SU-DHL-6 (cell line): ENCODE results near the gene ITPR1.

Experiments
- CTCF ChIP-seq: fragments of 200-600 bp; sonication (generic); IDR thresholded peaks from one replicate; pipeline ENCODE4 v1.5.1; 2017; ENCODE audit warnings: antibody characterized with exemption, mild to moderate bottlenecking, low read length, moderate library complexity; ENCODE audit not compliant: insufficient read depth, poor library complexity, severe bottlenecking
- EZH2phosphoT487 ChIP-seq: fragments of 200-600 bp; sonication (generic), shearing (Covaris generic); conservative IDR thresholded peaks from 2 replicates; pipeline ENCODE4 v1.6.1; 2018; ENCODE audit warnings: mild to moderate bottlenecking, antibody characterized with exemption, low read length, moderate library complexity, mixed read lengths

- TF ChIP-seq EZH2phosphoT487 (no peak), CTCF (no peak)
These were observed 248.5 kb downstream of the ITPR1 start for GRCh38 chr3:4741404-4742307.
